Inflammatory macrophage treated with lipopolysaccharide for 1 hour (primary cell): ENCODE measurements around the gene NKAIN1.
"Not testable (repeated sequence)": the region's sequence is repeated elsewhere in the genome, so short reads cannot be mapped to it uniquely, and the experiment has no call there.

Experiments used
- DNase-seq, 2 donors: peaks; one replicate each; pipeline ENCODE4 v3.0.0-alpha.2; 2020 to 2022

The NKAIN1 gene

GRCh38 chr1:31148409-31148808 lies 91.3 kb downstream of the NKAIN1 start:
- no peak for DNase-seq

- no peak for DNase-seq
Measured at GRCh38 chr1:31145648-31146047, 94.0 kb downstream of the NKAIN1 start.

GRCh38 chr1:31144442-31144841 lies 95.2 kb downstream of the NKAIN1 start:
- DNase-seq, result no peak

GRCh38 chr1:31143455-31143854 lies 96.2 kb downstream of the NKAIN1 start:
- no peak for DNase-seq

GRCh38 chr1:31142406-31142805 lies 97.3 kb downstream of the NKAIN1 start:
- no peak for DNase-seq

- no peak for DNase-seq
Measured at GRCh38 chr1:31140299-31140698, 99.4 kb downstream of the NKAIN1 start.

GRCh38 chr1:31138797-31139521 lies 100.7 kb downstream of the NKAIN1 start:
- not testable (repeated sequence) for DNase-seq

GRCh38 chr1:31137873-31138272 lies 101.8 kb downstream of the NKAIN1 start:
- not testable (repeated sequence) for DNase-seq

- DNase-seq, result no peak
Measured at GRCh38 chr1:31135973-31136600, 103.6 kb downstream of the NKAIN1 start.

GRCh38 chr1:31133368-31133767 lies 106.3 kb downstream of the NKAIN1 start:
- no peak for DNase-seq
